SK-N-SH (cell line): ENCODE data around the gene SLFNL1. TPM values are rescaled to one million over a fixed set of nuclear protein-coding genes. Genes with fewer than 3 reads are reported as not detected.

ENCODE experiments used
- CTCF ChIA-PET: fragments of 300-600, 350-600 bp; formaldehyde crosslinking; extraction: SDS; loops from one replicate; lab custom pipeline; 2021; lab: Yijun Ruan, JAX
- POLR2A ChIA-PET: fragments of 350-600 bp; sonication (Branson Sonifier 250); formaldehyde crosslinking; extraction: SDS; loops from one replicate; lab custom pipeline; 2020; ENCODE audit warnings: antibody characterized with exemption, inconsistent platforms; lab: Yijun Ruan, JAX
- DNase-seq: peaks from one replicate; pipeline ENCODE4 v3.0.0; 2012
- H2AFZ ChIP-seq: fragments of 200-600 bp; sonication (generic); 2 replicates; pipeline ENCODE4 v1.8.1; 2016; ENCODE audit warnings: antibody characterized with exemption, mild to moderate bottlenecking, low read depth
- H3F3A ChIP-seq: fragments of 200-600 bp; sonication (generic); replicated peaks from 2 replicates; pipeline ENCODE3; 2016; ENCODE audit warnings: antibody characterized with exemption, mild to moderate bottlenecking; ENCODE audit not compliant: insufficient read depth
- H3K27ac ChIP-seq, 2 experiments: fragments of 200-500 bp in 1 of 2; fragments of 200-600 bp in 1 of 2; sonication (Bioruptor generic) in 1 of 2; sonication (generic), shearing (Covaris generic) in 1 of 2; 2 replicates each; pipeline versions ENCODE4 v1.5.1 to v1.6.1; 2014 to 2016; ENCODE audit warnings: low read depth in 2 of 2, inconsistent platforms in 1 of 2, low read length in 1 of 2, mild to moderate bottlenecking in 1 of 2, mixed read lengths in 1 of 2
- H3K27me3 ChIP-seq: fragments of 200-600 bp; sonication (generic), shearing (Covaris generic); 2 replicates; pipeline ENCODE4 v1.6.1; 2016; ENCODE audit warnings: mixed run types; ENCODE audit not compliant: insufficient read depth
- H3K36me3 ChIP-seq, 2 experiments: fragments of 200-500 bp in 1 of 2; fragments of 200-600 bp in 1 of 2; sonication (Bioruptor generic) in 1 of 2; sonication (generic) in 1 of 2; replicated peaks in 1 of 2; 2 replicates each; pipeline versions ENCODE3 to v1.5.1; 2014 to 2016; ENCODE audit warnings: low read length in 1 of 2, mild to moderate bottlenecking in 1 of 2; ENCODE audit not compliant: insufficient read depth in 2 of 2, control insufficient read depth in 1 of 2
- H3K4me1 ChIP-seq, 2 experiments: fragments of 200-500 bp in 1 of 2; fragments of 200-600 bp in 1 of 2; sonication (Bioruptor generic) in 1 of 2; sonication (generic), shearing (Covaris generic) in 1 of 2; 2 replicates each; pipeline versions ENCODE4 v1.5.1 to v1.6.1; 2014 to 2016; ENCODE audit warnings: low read depth in 1 of 2, low read length in 1 of 2, mixed run types in 1 of 2; ENCODE audit not compliant: insufficient read depth in 2 of 2, control insufficient read depth in 1 of 2
- H3K4me2 ChIP-seq: fragments of 200-600 bp; sonication (generic), shearing (Covaris generic); 2 replicates; pipeline ENCODE4 v1.6.1; 2017; ENCODE audit warnings: mixed run types
- H3K4me3 ChIP-seq, 2 experiments: fragments of 200-500 bp in 1 of 2; fragments of 200-600 bp in 1 of 2; sonication (Bioruptor generic) in 1 of 2; sonication (generic), shearing (Covaris generic) in 1 of 2; 2 replicates each; pipeline versions ENCODE4 v1.5.1 to v1.8.1; 2014 to 2016; ENCODE audit warnings: low read depth in 2 of 2, inconsistent platforms in 1 of 2, low read length in 1 of 2, mild to moderate bottlenecking in 1 of 2, mixed read lengths in 1 of 2, moderate library complexity in 1 of 2
- H3K79me2 ChIP-seq: fragments of 200-600 bp; sonication (generic); 2 replicates; pipeline ENCODE4 v1.8.1; 2017; ENCODE audit warnings: mild to moderate bottlenecking; ENCODE audit not compliant: insufficient read depth
- H3K9ac ChIP-seq: fragments of 200-600 bp; sonication (generic); 2 replicates; pipeline ENCODE4 v1.6.1; 2017; ENCODE audit warnings: mixed run types
- H3K9me2 ChIP-seq: fragments of 200-600 bp; sonication (generic); 2 replicates; pipeline ENCODE4 v1.6.1; 2017; ENCODE audit warnings: mixed run types
- H3K9me3 ChIP-seq: fragments of 200-600 bp; sonication (generic); 2 replicates; pipeline ENCODE4 v1.6.1; 2017; ENCODE audit warnings: mixed run types, mild to moderate bottlenecking, moderate library complexity
- H4K20me1 ChIP-seq: fragments of 200-600 bp; sonication (generic); 2 replicates; pipeline ENCODE4 v1.6.1; 2017; ENCODE audit warnings: mild to moderate bottlenecking, mixed run types; ENCODE audit not compliant: insufficient read depth
- CHD2 ChIP-seq: fragments of 150-350 bp; IDR thresholded peaks from 2 replicates; pipeline ENCODE4 v1.6.1; 2018; ENCODE audit warnings: low read length; ENCODE audit not compliant: partially characterized antibody
- EP300 ChIP-seq, 2 experiments: IDR thresholded peaks; 2 replicates each; pipeline versions ENCODE4 v1.4.0 to v1.6.1; 2012; ENCODE audit warnings: borderline replicate concordance in 1 of 2, low read depth in 1 of 2, low read length in 1 of 2
- FOSL2 ChIP-seq: IDR thresholded peaks from 2 replicates; pipeline ENCODE4 v1.4.0; 2012; ENCODE audit warnings: low read depth, mild to moderate bottlenecking, moderate library complexity, borderline replicate concordance
- FOXJ3 ChIP-seq: sonication (generic); formaldehyde crosslinking; IDR thresholded peaks from 2 replicates; pipeline ENCODE4 v1.5.1; 2020; ENCODE audit warnings: mild to moderate bottlenecking, missing genetic modification reagents
- FOXM1 ChIP-seq: IDR thresholded peaks from 2 replicates; pipeline ENCODE4 v1.4.0; 2012; ENCODE audit warnings: low read depth, mild to moderate bottlenecking
- JUND ChIP-seq: IDR thresholded peaks from 2 replicates; pipeline ENCODE4 v1.4.0; 2012
- MEF2A ChIP-seq: IDR thresholded peaks from 2 replicates; pipeline ENCODE4 v1.4.0; 2012; ENCODE audit warnings: low read depth, borderline replicate concordance
- POLR2AphosphoS5 ChIP-seq: IDR thresholded peaks from 2 replicates; pipeline ENCODE4 v1.6.1; 2012; ENCODE audit warnings: low read depth, low read length
- RAD21 ChIP-seq: IDR thresholded peaks from 2 replicates; pipeline ENCODE4 v1.6.1; 2012; ENCODE audit warnings: mild to moderate bottlenecking, low read length
- RCOR1 ChIP-seq: fragments of 150-350 bp; IDR thresholded peaks from 2 replicates; pipeline ENCODE4 v1.6.1; 2017; ENCODE audit warnings: antibody characterized with exemption, low read length
- REST ChIP-seq: IDR thresholded peaks from 2 replicates; pipeline ENCODE4 v1.6.1; 2012; ENCODE audit warnings: mild to moderate bottlenecking, low read depth, low read length, moderate library complexity
- TAF1 ChIP-seq: IDR thresholded peaks from 2 replicates; pipeline ENCODE4 v1.6.1; 2012; ENCODE audit warnings: low read depth, mild to moderate bottlenecking, low read length, moderate library complexity, borderline replicate concordance
- TCF12 ChIP-seq: IDR thresholded peaks from 2 replicates; pipeline ENCODE4 v1.4.0; 2012
- TEAD4 ChIP-seq: IDR thresholded peaks from 2 replicates; pipeline ENCODE4 v1.4.0; 2012; ENCODE audit warnings: mild to moderate bottlenecking, borderline replicate concordance; ENCODE audit not compliant: insufficient read depth
- USF1 ChIP-seq: IDR thresholded peaks from 2 replicates; pipeline ENCODE4 v1.4.0; 2012; ENCODE audit warnings: low read depth, borderline replicate concordance
- YY1 ChIP-seq: IDR thresholded peaks from 2 replicates; pipeline ENCODE4 v1.4.0; 2012; ENCODE audit warnings: low read depth, mild to moderate bottlenecking
- WGBS: methylation state at CpG from one replicate; pipeline ENCODE4 v1.1.6; 2017; ENCODE audit warnings: low lambda C conversion rate; 5-methylcytosine and 5-hydroxymethylcytosine counted together
- polyA plus RNA-seq, 3 experiments: library from polyadenylated mRNA; depleted of rRNA; stranded (reverse); fragments of >200 nt; gene quantifications; 2 replicates each; pipeline ENCODE4 v1.2.3, GENCODE V29; 2012
- TF ChIP-seq, protein P1 (sequence below): IDR thresholded peaks from 2 replicates; pipeline ENCODE4; 2012
- TF ChIP-seq, protein P2 (sequence below): fragments of 150-350 bp; IDR thresholded peaks from 2 replicates; pipeline ENCODE4 v1.6.1; 2017; ENCODE audit warnings: antibody characterized with exemption, low read length, low read depth, borderline replicate concordance
- TF ChIP-seq, protein P3 (sequence below): IDR thresholded peaks from 2 replicates; pipeline ENCODE4 v1.4.0; 2012; ENCODE audit warnings: low read depth, borderline replicate concordance
- TF ChIP-seq, protein P4 (sequence below): fragments of 150-350 bp; IDR thresholded peaks from 2 replicates; pipeline ENCODE4 v1.6.1; 2016; ENCODE audit warnings: mild to moderate bottlenecking, low read depth, low read length
- TF ChIP-seq, protein P5 (sequence below): fragments of 200-600 bp; sonication (generic); IDR thresholded peaks from 2 replicates; pipeline ENCODE4 v1.6.1; 2017; ENCODE audit warnings: antibody characterized with exemption, mild to moderate bottlenecking, moderate library complexity

Gene SLFNL1
- polyA plus RNA-seq, 1 of the 3 experiments (the other 2 are of a cell fraction) = 0.26 TPM

DNA sequence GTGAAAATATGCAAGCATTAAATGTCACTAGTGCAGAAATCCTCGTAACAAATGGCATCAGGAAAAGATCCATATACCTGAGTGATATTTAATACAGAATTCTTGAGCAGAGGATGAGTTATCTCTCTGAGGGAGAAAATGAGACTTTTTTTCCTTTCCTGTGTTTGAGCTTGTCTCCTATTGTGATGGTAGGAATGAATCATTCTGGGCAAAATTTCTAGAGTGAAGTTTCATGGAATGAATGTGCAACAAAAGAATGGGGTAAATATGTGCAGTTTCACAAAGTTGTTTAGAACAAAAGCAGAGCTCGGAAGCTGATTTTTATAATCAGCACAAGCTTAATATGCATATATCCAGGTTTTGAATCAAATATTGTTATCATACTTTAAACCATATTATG, 37.5 kb downstream of the SLFNL1 start:
- WGBS = 63% methylated on average over 2 of the region's 2 CpGs
- Histone ChIP-seq H3K4me3 (no peak overlapping the region), H3K9me3 (no peaks in the 10 kb centered on the region), H2AFZ (no peak overlapping the region), H3K9ac (no peak overlapping the region), H4K20me1 (peaks cover 50% of the 10 kb centered on the region), H3K4me2 (peak overlapping the region; percentile 35; the same call in 1 of the 2 replicates), H3K4me1 (peaks cover 19 to 36% of the 10 kb centered on the region in 2 experiments), H3K79me2 (peaks cover 83% of the 10 kb centered on the region), H3K27ac (peak overlapping the region in 1 of 2 experiments; percentile 46; a peak in 1 of 4 replicates), H3K27me3 (no peaks in the 10 kb centered on the region), H3K36me3 (peaks cover 46 to 53% of the 10 kb centered on the region in 2 experiments), H3F3A (peaks cover 18% of the 10 kb centered on the region), H3K9me2 (no peaks in the 10 kb centered on the region)
- TF ChIP-seq FOSL2 = peak; percentile 42; the same call in 1 of the 2 replicates
- no peak for TF ChIP-seq POLR2AphosphoS5
- TF ChIP-seq, protein P1, sequence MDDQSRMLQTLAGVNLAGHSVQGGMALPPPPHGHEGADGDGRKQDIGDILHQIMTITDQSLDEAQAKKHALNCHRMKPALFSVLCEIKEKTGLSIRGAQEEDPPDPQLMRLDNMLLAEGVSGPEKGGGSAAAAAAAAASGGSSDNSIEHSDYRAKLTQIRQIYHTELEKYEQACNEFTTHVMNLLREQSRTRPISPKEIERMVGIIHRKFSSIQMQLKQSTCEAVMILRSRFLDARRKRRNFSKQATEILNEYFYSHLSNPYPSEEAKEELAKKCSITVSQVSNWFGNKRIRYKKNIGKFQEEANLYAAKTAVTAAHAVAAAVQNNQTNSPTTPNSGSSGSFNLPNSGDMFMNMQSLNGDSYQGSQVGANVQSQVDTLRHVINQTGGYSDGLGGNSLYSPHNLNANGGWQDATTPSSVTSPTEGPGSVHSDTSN = peak; percentile 49; the same call in 1 of the 2 replicates
- TF ChIP-seq, protein P2, sequence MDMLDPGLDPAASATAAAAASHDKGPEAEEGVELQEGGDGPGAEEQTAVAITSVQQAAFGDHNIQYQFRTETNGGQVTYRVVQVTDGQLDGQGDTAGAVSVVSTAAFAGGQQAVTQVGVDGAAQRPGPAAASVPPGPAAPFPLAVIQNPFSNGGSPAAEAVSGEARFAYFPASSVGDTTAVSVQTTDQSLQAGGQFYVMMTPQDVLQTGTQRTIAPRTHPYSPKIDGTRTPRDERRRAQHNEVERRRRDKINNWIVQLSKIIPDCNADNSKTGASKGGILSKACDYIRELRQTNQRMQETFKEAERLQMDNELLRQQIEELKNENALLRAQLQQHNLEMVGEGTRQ = no peak
- no peak for TF ChIP-seq TEAD4
- TF ChIP-seq JUND = 0 out of 2 replicates have a peak, but pooled peaks have one; percentile 17
- no peak for TF ChIP-seq FOXJ3 (CRISPR knock-in tag)
- TF ChIP-seq, protein P3, sequence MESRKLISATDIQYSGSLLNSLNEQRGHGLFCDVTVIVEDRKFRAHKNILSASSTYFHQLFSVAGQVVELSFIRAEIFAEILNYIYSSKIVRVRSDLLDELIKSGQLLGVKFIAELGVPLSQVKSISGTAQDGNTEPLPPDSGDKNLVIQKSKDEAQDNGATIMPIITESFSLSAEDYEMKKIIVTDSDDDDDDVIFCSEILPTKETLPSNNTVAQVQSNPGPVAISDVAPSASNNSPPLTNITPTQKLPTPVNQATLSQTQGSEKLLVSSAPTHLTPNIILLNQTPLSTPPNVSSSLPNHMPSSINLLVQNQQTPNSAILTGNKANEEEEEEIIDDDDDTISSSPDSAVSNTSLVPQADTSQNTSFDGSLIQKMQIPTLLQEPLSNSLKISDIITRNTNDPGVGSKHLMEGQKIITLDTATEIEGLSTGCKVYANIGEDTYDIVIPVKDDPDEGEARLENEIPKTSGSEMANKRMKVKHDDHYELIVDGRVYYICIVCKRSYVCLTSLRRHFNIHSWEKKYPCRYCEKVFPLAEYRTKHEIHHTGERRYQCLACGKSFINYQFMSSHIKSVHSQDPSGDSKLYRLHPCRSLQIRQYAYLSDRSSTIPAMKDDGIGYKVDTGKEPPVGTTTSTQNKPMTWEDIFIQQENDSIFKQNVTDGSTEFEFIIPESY = no peak
- no peak for TF ChIP-seq RAD21
- TF ChIP-seq REST = no peak
- no peak for TF ChIP-seq CHD2
- TF ChIP-seq, protein P4, sequence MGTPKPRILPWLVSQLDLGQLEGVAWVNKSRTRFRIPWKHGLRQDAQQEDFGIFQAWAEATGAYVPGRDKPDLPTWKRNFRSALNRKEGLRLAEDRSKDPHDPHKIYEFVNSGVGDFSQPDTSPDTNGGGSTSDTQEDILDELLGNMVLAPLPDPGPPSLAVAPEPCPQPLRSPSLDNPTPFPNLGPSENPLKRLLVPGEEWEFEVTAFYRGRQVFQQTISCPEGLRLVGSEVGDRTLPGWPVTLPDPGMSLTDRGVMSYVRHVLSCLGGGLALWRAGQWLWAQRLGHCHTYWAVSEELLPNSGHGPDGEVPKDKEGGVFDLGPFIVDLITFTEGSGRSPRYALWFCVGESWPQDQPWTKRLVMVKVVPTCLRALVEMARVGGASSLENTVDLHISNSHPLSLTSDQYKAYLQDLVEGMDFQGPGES = no peak
- TF ChIP-seq USF1 = no peak
- TF ChIP-seq EP300 (IDR thresholded peaks at IDR 0.05; ENCODE audit: borderline replicate concordance in 1 of 2, low read depth in 1 of 2, low read length in 1 of 2) = no peak
- no peak for TF ChIP-seq YY1
- no peak for TF ChIP-seq FOXM1
- no peak for TF ChIP-seq RCOR1
- TF ChIP-seq, protein P5, sequence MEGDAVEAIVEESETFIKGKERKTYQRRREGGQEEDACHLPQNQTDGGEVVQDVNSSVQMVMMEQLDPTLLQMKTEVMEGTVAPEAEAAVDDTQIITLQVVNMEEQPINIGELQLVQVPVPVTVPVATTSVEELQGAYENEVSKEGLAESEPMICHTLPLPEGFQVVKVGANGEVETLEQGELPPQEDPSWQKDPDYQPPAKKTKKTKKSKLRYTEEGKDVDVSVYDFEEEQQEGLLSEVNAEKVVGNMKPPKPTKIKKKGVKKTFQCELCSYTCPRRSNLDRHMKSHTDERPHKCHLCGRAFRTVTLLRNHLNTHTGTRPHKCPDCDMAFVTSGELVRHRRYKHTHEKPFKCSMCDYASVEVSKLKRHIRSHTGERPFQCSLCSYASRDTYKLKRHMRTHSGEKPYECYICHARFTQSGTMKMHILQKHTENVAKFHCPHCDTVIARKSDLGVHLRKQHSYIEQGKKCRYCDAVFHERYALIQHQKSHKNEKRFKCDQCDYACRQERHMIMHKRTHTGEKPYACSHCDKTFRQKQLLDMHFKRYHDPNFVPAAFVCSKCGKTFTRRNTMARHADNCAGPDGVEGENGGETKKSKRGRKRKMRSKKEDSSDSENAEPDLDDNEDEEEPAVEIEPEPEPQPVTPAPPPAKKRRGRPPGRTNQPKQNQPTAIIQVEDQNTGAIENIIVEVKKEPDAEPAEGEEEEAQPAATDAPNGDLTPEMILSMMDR = no peak
- TF ChIP-seq TAF1 = no peak
- TF ChIP-seq MEF2A = no peak
- no peak for TF ChIP-seq TCF12
- ChIA-PET CTCF (interaction anchor here (0.7 to 2.0 kb wide), 2 partner anchors 14 to 39 kb away, joined by 3 to 6 read pairs; no protein-coding TSS in a partner anchor), POLR2A (no interaction called here)
- DNase-seq = no peak
